Activated T-helper 2 cell treated with anti-CD3 and anti-CD28 coated beads, Interferon-gamma antibody, Interleukin-2, Interleukin-4, amounts not matched to agents 10 μg/mL and 5 μg/mL and 100 μg/mL, durations not matched to agents 14 hours and 24 hours and 36 hours (primary cell): ENCODE results near the gene MXD4. TPM values are rescaled to one million over a fixed set of nuclear protein-coding genes. Genes with fewer than 3 reads are reported as not detected.
"Not testable (repeated sequence)": the region's sequence is repeated elsewhere in the genome, so short reads cannot be mapped to it uniquely, and the experiment has no call there.

ENCODE experiments used
- DNase-seq: peaks from one replicate; pipeline ENCODE4 v3.0.0; 2021; ENCODE audit warnings: low spot score
- H3K27ac Mint-ChIP-seq: one replicate; pipeline ENCODE4 v1.8.0; 2021; ENCODE audit warnings: mixed read lengths
- H3K27me3 Mint-ChIP-seq: one replicate; pipeline ENCODE4 v1.8.0; 2021; ENCODE audit warnings: low read depth, mixed read lengths
- H3K36me3 Mint-ChIP-seq: one replicate; pipeline ENCODE4 v1.8.0; 2021; ENCODE audit warnings: low read depth, mixed read lengths
- H3K4me1 Mint-ChIP-seq: one replicate; pipeline ENCODE4 v1.8.0; 2021; ENCODE audit warnings: low read depth, mixed read lengths
- H3K4me3 Mint-ChIP-seq: one replicate; pipeline ENCODE4 v1.8.0; 2021; ENCODE audit warnings: low read depth, mild to moderate bottlenecking, moderate library complexity, mixed read lengths
- H3K9me3 Mint-ChIP-seq: one replicate; pipeline ENCODE4 v1.8.0; 2021; ENCODE audit warnings: mixed read lengths
- intact Hi-C: fragments of 100-400 bp; cut with micrococcal nuclease; formaldehyde crosslinking; loops from one replicate; pipeline ENCODE4 v1.15.1; 2023
- total RNA-seq: library from RNA; stranded (reverse); gene quantifications from 2 replicates; pipeline ENCODE4 v1.2.3, GENCODE V29; 2022

Gene MXD4
- total RNA-seq, 1 donor from 2014 or later = 7.9 TPM

DNA sequence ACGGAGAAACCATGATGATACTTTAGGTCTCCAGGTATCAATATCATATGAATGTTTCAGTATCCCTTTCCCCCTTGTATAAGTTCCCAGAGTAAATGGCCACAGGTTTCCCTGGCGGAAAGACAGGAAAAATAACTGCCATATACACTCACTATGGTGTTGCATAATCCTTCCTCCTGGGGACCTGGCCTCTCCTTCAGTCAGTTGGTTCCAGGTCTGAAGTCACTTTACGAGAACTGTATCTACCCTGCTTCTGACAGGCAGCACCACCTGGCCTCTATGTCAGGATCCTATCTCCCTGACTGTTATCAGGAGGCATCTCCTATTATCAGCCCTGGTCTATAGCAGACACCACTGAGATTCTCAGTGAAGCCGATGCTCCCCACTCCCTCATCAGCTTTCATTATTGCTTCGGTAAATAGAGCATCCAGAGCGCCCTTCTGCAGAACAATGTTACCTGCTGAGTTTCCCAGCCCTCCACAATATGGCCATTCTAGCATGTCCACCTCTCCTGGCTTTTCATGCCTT lies 42.6 kb downstream of the MXD4 start:
- H3K4me3 Mint-ChIP-seq = no peak overlapping the region
- intact Hi-C loops = no loop called here
- no peak for DNase-seq
- H3K9me3 Mint-ChIP-seq = no peaks in the 10 kb centered on the region
- H3K4me1 Mint-ChIP-seq = peaks cover 8% of the 10 kb centered on the region
- H3K27ac Mint-ChIP-seq = no peak overlapping the region
- peaks cover 3% of the 10 kb centered on the region for H3K36me3 Mint-ChIP-seq
- H3K27me3 Mint-ChIP-seq = peaks cover 3% of the 10 kb centered on the region

DNA sequence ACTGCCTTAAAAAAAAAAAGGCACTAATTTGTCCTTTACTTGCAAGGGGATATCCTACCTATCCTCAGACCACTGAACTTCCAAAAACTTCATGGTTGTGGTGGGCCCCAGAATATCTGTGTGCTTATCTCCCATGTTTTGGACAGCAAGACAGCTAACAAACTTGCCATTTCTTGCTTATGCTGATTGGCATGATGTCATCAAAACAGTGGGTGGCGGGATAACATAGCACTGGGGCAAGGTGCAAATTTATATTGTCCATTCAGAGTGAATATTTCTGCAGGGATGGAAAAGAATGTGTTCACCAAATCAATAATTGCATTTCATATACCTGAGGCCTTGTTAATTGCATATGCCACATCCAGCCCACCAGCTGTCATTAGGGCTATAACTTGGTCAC lies 43.5 kb downstream of the MXD4 start:
- Mint-ChIP-seq H3K4me3 (no peak overlapping the region), H3K9me3 (no peaks in the 10 kb centered on the region), H3K4me1 (peaks cover 8% of the 10 kb centered on the region), H3K36me3 (peaks cover 3% of the 10 kb centered on the region), H3K27me3 (peaks cover 3% of the 10 kb centered on the region), H3K27ac (no peak overlapping the region)
- intact Hi-C loops = no loop called here
- no peak for DNase-seq

DNA sequence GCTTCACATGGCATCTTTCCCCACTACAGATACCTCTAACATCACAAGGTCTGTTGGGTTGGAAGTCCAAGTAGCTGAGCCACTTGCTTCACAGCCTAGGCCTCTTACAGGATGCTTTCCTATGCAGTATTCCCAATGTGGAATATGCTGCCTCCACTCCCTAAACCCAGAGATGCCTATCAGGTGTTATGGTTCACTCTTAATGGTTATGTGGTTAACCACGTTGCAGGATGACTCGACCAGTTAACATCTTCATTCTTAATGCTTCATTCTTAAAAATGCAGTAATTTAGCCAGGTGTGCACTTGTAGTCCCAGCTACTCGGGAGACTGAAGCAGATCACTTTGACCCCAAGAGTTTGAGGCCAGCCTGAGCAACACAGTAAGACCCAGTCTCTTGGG lies 44.2 kb downstream of the MXD4 start:
- Mint-ChIP-seq H3K4me3 (no peak overlapping the region), H3K9me3 (no peaks in the 10 kb centered on the region), H3K27ac (no peak overlapping the region), H3K4me1 (peaks cover 8% of the 10 kb centered on the region), H3K36me3 (peaks cover 2% of the 10 kb centered on the region), H3K27me3 (peaks cover 3% of the 10 kb centered on the region)
- DNase-seq = no peak
- intact Hi-C loops = no loop called here

DNA sequence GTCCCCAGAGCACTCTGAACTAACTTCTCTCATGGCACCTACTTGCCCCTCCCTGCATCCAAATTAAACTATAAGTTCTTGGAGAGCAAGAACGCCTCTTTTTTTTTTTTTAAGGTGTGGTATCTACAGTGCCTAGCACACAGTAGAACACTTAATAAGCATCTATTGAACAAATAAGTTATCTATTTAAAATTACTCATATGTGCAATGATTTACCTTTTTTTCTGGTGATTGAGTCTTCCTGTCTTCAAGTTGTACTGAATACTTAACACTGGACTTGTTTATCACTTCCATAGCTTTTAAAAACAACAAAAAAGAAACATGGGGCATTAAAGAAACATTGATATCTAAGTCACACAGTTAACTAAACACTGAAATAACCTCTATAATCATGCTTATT lies 49.1 kb downstream of the MXD4 start:
- DNase-seq = no peak
- Mint-ChIP-seq H3K27me3 (peaks cover 3% of the 10 kb centered on the region), H3K4me3 (no peak overlapping the region), H3K4me1 (peaks cover 2% of the 10 kb centered on the region), H3K36me3 (no peaks in the 10 kb centered on the region), H3K27ac (no peak overlapping the region), H3K9me3 (no peaks in the 10 kb centered on the region)
- intact Hi-C loops = no loop called here

DNA sequence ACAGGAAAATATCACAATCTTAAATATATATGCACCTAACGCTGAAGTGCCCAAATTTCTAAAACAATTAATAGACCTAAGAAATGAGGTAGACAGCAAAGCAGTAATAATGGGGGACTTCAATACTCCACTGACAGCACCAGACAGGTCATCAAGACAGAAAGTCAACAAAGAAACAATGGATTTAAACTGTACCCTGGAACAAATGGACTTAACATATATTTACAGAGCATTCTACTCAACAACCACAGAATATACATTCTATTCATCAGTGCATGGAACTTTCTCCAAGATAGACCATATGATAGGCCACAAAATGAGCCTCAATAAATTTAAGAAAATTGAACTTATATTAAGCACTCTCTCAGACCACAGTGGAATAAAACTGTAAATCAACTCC lies 59.1 kb downstream of the MXD4 start:
- H3K27me3 Mint-ChIP-seq, H3K9me3 Mint-ChIP-seq, H3K4me1 Mint-ChIP-seq, H3K4me3 Mint-ChIP-seq, H3K27ac Mint-ChIP-seq, DNase-seq, intact Hi-C loops, H3K36me3 Mint-ChIP-seq: not testable (repeated sequence)

Other genes starting within 250 kb of the MXD4 start
- 3.5 and 3.6 TPM in 2 replicates for gene NAT8L, start 202.8 kb downstream of the MXD4 start, total RNA-seq
- gene HAUS3, start 20.0 kb downstream of the MXD4 start, total RNA-seq = 17.1 and 18.6 TPM in 2 replicates
- gene POLN, start 20.0 kb downstream of the MXD4 start, total RNA-seq = 1.3 and 1.4 TPM in 2 replicates
- 10.0 and 11.9 TPM in 2 replicates for gene ZFYVE28, start 156.5 kb upstream of the MXD4 start, total RNA-seq
- gene CFAP99, start 156.8 kb upstream of the MXD4 start, total RNA-seq = not detected in 2 replicates
- gene RNF4, start 207.0 kb upstream of the MXD4 start, total RNA-seq = 99.0 and 99.1 TPM in 2 replicates